GM18867 (cell line): ENCODE measurements around the gene ESYT2.

Source experiments
- ATAC-seq: cut with Tn5 transposase; IDR thresholded peaks from one replicate; pipeline ENCODE4 v1.9.1; 2021; ENCODE audit warnings: mild to moderate bottlenecking, moderate library complexity; ENCODE audit not compliant: unreplicated experiment

Gene ESYT2

DNA sequence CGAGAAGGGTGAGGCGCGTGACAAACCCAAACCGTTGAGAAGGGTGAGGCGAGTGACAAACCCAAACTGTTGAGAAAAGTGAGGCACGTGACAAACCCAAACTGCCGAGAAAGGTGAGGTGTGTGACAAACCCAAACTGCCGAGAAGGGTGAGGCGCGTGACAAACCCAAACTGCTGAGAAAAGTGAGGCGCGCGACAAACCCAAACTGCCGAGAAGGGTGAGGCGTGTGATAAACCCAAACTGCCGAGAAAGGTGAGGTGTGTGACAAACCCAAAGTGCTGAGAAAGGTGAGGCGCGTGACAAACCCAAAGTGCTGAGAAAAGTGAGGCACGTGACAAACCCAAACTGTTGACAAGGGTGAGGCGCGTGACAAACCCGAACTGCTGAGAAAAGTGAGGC lies 25.0 kb downstream of the ESYT2 start:
- no peak for ATAC-seq

DNA sequence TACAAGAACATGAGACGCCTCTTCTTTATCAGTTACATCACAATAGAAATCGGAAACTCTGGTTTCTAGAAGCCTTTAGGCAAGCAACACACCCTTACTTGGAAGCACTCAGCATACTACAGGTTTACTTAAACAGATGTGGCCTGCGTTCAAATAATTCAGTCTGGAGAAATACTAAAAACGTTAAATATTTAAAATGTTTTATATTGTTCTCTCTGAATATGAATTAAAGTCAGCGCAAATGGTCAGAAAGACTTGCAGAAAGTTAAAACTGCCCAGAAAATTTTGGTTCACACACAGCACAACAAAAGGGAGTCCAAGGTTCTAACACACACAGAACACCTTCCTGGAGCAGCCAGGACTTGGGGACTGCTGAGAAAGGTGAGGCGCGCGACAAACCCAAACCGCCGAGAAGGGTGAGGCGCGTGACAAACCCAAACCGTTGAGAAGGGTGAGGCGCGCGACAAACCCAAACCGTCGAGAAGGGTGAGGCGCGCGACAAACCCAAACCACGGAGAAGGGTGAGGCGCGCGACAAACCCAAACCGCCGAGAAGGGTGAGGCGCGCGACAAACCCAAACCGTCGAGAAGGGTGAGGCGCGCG lies 25.8 kb downstream of the ESYT2 start:
- no peak for ATAC-seq

DNA sequence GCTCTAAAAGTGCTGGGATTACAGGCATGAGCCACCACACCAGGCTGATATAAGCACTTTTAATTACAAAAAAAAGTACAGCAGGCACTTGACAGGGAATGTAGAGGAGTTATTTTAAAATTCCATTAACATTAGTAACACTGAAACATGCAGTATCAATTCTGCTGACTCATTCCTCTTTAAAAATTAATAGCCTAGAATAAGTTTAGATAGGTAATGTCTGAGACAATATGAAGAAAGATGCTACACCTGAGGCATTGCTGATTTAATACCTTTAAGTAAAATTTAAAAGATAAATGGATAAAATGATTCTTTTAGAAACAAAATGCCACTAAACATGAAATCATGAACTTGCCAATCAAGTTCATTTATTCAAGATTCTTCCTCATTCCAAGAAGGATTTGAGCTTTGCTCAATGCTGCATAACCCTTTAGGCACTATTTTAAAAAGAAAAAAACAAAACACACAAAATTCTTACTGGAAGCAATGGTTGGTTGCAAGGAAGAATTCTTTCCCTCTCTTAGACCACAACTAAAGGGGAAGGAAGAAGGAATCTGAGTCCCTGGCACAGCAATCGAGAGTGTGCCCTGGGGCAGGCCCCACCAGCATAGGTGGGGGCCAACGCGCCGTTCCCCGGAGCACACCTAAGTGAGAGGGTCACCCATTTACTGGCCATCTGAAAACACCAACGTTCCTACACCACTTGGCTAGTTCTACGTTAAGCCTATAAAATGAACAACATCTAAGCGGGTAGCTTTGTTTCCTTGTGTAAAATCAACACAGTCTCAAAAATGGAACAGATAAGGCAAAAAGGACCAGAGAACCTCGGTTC lies 26.6 kb downstream of the ESYT2 start:
- ATAC-seq = no peak

DNA sequence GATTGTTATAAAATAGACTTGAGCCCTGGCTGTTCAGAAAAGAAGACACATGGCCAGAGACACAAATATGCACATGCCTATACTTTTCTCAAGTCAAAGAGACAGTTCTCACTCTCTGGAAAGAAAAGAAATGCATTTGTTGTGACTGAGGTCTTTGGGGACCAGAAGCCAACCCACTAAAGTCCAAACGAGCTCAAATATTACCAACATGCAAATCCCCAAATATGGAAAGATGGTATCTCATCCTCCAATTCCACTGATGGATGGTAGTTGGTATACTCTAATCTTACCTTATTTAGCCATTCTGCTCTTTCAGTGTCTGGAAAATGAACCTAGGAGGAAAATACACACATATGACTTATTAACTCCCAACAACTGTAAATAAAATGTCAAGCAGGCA lies 30.6 kb downstream of the ESYT2 start:
- ATAC-seq = no peak

DNA sequence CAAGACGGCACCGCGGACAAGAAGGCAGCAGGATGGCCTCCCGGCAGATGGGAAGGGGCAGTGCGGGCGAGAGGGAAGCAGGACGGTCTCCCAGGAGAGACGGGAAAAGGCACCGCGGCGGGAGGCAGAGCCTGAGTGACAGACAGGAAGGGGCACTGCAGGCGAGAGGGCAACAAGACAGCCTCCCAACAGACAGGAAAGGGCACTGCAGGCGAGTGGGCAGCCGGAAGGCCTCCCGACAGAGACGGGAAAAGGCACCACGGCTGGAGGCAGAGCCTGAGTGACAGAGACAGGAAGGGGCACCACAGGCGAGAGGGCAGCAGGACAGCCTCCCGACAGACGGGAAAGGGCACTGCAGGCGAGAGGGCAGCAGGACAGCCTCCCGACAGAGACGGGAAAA lies 32.6 kb downstream of the ESYT2 start:
- no peak for ATAC-seq

DNA sequence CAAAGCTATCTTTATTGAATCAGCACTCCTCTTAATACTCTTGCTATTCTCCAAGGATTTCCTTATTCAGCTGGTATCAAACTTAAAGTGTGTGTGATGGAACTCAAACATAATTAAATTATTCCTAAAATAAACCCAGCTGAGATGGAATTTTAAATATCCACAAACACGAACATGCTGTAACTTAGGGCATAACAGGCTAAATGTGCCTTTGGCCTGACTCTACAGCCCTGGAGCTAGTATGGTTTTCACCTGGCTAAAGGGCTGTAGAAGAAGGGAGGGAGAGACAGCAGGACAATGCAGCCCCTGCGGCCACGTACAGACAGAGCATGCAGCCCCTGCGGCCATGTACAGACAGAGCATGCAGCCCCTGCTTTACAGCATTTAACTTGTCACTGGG lies 34.0 kb downstream of the ESYT2 start:
- no peak for ATAC-seq

DNA sequence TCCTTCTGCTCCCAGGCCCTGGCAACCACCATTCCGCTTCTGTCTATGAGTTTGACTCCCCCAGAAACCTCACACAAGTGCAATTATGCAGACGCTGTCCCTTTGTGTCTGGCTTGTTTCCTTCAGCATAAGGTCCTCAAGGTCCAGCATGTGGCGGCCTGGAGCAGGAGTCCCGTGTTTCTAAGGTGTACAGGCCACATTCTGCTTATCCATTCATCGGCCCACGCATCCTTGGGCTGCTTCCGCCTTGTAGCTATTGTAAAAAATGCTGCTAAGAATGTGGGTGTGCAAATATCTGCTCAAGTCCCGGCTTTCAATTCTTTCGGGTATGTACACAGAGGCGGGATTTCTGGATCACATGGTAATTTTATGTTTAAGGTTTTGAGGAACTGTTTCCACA lies 38.2 kb downstream of the ESYT2 start:
- no peak for ATAC-seq

DNA sequence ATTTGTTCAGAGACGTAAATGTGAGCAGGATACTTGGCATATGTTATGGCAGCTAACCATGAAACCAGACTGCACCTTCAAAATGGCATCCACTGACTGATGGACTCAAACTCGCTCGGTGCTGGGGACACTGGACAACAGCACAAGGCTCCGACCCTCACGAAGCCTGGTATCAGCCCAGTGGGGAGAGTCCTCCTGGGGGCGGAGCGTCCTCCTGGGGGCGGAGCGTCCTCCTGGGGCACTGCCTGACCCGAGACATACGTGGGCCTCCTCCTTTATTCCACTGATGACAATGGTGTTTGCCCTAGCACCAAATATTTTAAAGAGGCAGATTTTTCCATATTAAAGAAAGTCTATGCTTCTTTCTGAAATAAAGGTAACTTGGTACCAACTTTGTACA lies 39.5 kb downstream of the ESYT2 start:
- ATAC-seq = no peak

DNA sequence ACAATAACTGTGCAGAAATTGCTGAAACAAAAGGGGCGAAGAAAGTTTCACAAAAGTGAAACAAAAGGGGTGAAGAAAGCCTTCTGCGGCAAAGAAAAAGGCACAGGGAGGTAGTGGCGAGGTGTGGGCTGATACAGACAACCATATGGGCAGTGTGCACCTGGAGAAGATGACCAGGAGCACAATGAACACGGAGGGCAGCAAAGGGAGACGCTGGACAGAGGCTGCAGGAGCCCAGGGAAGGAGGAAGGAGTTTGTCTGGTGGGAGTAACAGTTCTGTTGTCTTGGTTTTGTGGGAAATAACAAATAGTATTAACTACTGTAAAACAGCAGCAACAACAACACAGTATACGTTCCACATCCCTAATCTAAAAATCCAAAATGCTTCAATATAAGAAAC lies 42.4 kb downstream of the ESYT2 start:
- ATAC-seq = no peak

DNA sequence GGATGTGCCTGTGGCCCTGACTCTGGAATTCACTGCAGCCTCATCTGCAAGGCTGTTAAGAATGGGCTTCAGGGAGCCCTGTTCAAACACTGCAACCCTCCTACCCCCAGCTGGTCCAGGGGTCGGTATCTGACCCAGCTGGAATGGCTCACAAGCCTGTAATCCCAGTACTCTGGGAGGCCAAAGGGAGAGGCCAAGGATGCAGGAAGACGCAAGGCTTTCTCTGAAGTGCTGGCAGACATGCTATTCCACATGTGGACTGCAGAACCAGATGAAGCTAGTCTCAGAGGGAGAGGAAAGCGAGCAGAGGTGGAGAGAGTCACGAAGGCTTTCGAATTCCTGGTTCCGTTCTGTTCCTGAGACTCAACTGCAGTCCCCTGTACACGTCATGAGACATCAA lies 45.0 kb downstream of the ESYT2 start:
- no peak for ATAC-seq

DNA sequence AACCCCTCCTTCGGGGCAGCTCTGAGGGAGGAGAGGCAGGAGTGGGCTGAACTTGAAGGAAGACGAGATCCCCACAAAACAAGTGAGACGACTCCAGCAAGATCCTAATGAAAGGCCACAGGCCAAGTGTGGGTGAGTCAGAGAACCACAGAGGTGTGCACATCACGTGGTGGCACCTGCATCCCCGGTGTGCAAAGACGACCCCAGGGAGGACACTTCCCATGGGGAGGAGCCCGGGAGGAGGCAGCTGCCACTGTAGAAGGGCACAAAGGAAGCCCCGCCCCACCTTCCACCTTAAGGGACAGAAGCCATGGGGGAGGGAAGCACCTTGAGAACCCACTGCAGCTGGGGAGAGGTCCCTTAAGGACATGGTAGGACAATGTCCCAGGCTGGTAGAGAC lies 45.7 kb downstream of the ESYT2 start:
- no peak for ATAC-seq

DNA sequence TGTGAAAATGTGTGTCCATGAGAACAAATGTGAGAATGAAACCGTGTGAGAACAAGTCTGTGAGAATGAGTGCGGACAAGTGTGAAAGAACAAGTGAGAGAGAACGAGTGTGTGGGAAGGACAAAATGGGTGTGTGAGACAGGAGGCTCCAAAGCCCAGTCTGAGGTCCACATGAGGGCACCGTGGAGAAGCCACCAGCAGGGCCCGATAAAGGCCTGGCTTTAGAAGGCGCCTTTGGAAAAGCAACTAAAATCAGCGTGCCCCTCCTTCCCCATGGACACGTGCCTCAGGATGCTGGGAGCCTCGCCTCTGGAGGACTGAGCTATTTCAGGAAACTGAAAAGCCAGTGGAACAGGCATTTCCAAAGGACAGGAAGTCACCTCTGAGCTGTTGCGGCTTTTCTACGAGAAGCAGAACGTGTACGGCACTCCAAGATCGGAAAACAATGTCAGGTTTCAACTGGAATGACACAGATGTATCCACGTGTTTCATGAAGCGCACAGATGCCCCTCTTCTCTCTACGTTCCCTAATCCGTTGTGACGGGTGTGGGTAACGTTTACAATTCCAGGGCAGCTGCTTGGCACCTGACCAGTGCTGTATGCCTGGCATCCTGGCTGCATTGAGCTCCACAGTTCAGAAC lies 46.4 kb downstream of the ESYT2 start:
- ATAC-seq = no peak

DNA sequence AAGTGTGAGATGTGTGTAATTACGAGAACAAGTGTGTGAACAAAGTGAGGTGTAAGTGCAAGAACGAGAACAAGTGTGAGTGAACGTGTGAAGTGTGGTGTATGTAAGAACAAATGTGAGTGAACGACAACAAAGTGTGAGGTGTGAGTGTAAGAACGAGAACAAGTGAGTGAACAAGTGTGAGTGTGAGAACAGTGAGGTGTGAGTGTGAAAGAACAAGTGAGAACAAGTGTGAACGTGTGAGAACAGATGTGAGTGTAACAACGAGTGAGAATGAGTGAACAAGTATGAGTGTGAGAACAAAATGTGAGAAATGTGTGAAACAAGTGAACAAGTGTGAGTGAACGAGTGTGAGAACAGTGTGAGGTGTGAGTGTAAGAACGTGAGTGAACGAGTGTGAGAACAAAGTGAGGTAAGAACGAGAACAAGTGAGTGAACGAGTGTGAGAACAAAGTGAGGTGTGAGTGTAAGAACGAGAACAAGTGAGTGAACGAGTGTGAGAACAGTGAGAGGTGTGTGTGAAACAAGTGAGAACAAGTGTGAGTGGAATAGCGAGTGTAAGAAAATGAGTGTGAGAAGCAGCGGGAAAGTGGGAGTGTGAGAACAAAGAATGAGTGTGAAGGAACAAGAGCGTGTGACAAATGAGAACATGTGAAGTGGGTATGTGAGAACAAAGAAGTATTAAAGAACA lies 47.2 kb downstream of the ESYT2 start:
- ATAC-seq = no peak

DNA sequence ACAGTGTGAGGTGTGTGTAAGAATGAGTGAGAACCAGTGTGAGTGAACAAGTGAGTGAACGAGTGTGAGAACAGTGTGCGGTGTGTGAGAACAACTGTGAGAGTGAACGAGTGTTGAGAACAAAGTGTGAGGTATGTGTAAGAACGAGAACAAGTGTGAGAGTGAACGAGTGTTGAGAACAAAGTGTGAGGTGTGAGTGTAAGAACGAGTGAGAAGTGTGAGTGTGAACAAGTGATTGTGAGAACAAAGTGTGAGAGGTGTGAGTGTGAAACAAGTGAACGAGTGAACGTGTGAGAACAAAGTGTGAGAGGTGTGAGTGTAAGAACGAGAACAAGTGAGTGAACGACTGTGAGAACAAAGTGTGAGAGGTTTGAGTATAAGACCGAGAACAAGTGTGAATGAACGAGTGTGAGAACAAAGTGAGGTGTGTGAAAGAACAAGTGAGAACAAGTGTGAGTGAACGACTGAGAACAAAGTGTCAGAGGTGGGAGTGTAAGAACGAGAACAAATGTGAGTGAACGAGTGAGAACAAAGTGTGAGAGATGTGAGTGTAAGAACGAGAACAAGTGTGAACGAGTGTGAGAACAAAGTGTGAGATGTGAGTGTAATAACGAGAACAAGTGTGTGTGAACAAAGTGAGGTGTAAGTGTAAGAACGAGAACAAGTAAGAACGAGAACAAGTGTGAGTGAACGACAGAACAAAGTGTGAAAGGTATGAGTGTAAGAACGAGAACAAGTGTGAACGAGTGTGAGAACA lies 47.9 kb downstream of the ESYT2 start:
- ATAC-seq = no peak

DNA sequence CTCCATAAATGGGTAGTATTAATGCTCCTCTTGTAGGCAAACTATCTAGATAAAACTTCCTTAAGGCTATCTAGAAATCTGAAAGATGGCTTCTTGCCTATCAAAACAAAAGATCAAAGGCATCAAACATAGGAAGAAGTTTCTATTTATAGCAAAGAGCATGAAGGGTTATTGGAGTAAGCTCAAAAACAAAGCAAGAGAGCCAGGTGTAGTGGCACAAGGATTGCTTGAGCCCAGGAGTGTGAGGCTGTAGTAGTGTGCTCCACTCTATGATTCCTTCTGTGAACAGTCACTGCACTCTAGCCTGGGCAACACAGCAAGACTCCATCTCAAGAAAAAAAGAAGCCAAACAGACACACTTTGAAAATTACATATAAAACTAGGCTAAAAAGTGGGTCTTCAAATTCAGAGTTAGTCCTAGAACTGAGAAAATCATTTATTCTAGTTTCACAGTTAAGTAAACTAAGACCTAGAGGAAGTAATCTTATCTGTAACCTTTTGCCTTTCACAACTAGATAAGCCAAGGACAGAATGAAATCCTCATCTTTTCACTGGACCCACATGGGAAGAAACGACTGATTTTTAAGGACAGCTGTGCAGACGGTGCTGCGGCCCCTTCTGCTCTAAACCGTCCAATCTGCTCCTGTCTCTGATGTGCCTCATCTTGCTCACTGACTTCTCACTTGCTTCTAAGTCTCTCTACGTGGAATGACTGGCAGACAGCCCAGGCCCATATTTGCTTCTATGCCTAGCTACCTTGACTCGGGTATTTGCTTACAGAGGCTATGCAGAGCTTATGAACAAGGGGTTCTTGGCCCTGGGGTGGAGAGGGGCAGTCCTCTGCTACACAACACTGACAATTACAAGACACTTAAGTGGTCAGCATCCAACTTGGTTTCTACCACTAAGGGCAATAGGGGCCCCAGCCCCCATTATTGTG lies 50.0 kb downstream of the ESYT2 start:
- no peak for ATAC-seq

DNA sequence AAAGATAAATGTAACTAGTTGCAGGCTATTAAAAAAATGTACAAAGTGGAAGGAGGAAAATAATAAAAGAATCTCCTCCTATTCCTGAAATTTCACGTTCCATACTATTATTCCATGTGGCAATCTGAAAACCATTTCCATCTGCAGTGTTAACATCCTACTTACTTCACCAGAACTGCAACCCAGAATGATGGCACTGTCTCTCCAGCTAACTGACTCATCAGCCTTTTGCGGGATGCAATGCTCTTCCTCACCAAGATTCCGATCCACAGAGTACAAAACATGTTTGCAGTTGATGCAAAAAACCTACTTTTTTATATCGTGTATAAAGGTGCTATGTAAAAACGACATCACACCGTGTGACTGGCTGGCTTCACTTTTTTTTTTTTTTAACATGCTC lies 50.8 kb downstream of the ESYT2 start:
- no peak for ATAC-seq

DNA sequence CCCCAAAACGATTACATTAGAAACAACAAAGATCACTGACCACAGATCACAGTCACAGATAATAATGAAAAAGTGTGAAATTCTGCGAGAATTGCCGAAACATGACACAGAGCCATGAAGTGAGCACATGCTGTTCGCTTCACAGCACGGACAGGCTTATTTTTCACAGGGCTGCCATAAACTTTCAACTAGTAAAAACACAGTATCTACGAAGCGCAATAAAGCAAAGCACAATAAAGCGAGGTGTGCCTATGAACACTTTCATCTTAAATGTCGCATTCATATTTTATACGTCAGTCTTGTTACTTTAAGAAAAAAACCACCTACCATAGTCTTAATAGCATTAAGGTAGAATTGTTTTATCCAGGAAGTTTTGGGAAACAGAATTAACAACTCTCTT lies 51.5 kb downstream of the ESYT2 start:
- ATAC-seq = no peak

DNA sequence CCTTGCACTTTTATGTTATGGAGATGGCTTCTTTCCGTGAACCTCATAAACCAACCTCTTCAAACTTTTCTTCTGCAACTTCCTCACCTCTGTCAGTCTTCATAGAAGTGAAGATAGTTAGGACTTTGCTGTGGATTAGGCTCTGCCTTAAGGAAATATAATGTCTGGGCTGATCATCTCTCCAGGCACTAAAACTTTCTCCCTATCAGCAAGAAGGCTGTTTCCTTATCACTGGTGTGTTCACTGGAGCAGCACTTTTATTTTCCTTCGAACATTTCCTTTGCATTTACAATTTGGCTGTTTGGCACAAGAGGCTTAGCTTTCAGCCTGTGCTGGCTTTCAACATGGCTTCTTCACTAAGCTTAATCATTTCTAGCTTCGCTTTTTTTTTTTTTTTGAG lies 52.8 kb downstream of the ESYT2 start:
- ATAC-seq = no peak

DNA sequence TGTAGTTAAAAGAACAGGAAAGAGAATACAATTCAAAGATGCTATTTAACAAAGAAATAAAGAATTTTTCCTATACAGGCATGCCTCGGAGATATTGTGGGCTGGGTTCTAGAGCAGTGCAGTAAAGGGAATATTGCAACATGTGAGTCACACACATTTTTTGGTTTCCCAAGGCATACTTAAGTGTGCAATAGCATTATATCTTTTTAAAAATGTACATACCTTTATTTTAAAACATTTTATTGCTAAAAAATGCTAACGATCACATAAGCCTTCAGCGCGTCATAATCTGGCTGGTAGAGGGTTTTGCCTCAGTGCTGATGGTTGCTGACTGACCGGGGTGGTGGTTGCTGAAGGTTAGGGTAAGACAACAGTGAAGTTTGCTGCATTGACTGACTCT lies 54.4 kb downstream of the ESYT2 start:
- no peak for ATAC-seq

DNA sequence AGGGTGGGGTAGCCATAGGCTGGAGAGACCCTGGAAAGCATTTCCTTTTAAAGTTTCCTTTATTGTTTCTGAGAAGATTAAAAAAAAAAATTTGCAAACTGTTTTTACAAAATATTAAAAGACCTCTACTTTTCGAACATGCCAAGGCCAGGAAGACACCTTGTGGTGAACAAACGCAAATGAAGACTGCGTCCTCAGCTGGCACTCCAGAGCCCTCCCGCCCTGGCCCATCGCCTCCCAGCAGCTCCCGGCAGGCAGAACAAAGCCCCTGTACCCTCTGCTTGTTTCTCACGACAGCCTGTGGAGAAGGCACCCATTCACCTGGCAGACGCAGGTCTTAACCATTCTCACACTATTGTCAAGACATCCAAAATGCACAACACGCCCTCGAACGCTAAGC lies 56.4 kb downstream of the ESYT2 start:
- no peak for ATAC-seq
